GM19099 (cell line): ENCODE results near the gene RNPEPL1.

ENCODE experiments used
- POLR2A ChIP-seq: IDR thresholded peaks from 3 replicates; pipeline ENCODE4 v1.6.1; 2011; ENCODE audit warnings: low read depth; ENCODE audit not compliant: insufficient read length; ENCODE audit errors: extremely low read depth

The RNPEPL1 gene

GRCh38 chr2:240569523-240569997 is 1.3 kb downstream of the RNPEPL1 start:
- TF ChIP-seq POLR2A: no peak

- TF ChIP-seq POLR2A: no peak
Measured at GRCh38 chr2:240569998-240570530, 1.8 kb downstream of the RNPEPL1 start.

GRCh38 chr2:240570531-240571313 is 2.4 kb downstream of the RNPEPL1 start:
- TF ChIP-seq POLR2A: no peak

GRCh38 chr2:240571314-240571973 is 3.2 kb downstream of the RNPEPL1 start:
- no peak for TF ChIP-seq POLR2A

GRCh38 chr2:240572141-240573031 is 4.1 kb downstream of the RNPEPL1 start:
- no peak for TF ChIP-seq POLR2A

GRCh38 chr2:240573071-240573515 is 4.8 kb downstream of the RNPEPL1 start:
- TF ChIP-seq POLR2A: no peak

GRCh38 chr2:240573516-240574385 is 5.5 kb downstream of the RNPEPL1 start:
- no peak for TF ChIP-seq POLR2A

GRCh38 chr2:240574386-240575100 is 6.3 kb downstream of the RNPEPL1 start:
- TF ChIP-seq POLR2A: no peak

- no peak for TF ChIP-seq POLR2A
Measured at GRCh38 chr2:240575101-240575965, 7.0 kb downstream of the RNPEPL1 start.

- no peak for TF ChIP-seq POLR2A
Measured at GRCh38 chr2:240576036-240576435, 7.8 kb downstream of the RNPEPL1 start.

- TF ChIP-seq POLR2A: no peak
Measured at GRCh38 chr2:240576436-240577205, 8.3 kb downstream of the RNPEPL1 start.
